Measurements from ENCODE around the gene GOLIM4. TPM values are rescaled to one million over a fixed set of nuclear protein-coding genes. Genes with fewer than 3 reads are reported as not detected.

Gene GOLIM4
- total and polyA plus RNA-seq, 2 experiments from 2014 or later, result 34.4 to 50.5 TPM

DNA sequence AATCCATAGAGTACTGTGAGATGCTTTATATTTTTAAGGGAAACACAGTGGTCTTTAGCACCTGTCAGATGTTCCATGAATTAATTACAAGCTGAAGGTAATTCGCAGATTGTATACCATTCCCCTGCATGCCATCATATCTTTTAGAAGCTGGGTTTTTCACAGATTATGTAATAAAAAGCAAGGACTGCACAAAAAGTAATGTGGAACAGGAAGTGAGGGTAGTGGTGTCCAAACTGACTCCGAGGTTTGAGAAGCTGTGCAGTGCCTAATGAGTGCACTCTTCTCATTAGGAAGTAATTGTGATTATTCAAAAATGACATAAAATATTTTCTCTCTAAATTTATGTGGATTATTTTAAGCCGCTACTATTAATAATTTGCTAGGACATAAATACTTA is 123.2 kb downstream of the GOLIM4 start:
- Histone ChIP-seq H3K36me3 (ENCODE audit: insufficient read depth) (no peaks in the 10 kb centered on the region), H3K9me2 (ENCODE audit: insufficient read depth) (no peaks in the 10 kb centered on the region; the same call in none of the 2 replicates), H2AFZ (no peak overlapping the region), H3F3A (replicated peaks; ENCODE audit: low read depth) (no peaks in the 10 kb centered on the region), H3K27ac (ENCODE audit: low read depth) (no peak overlapping the region), H3K4me2 (no peak overlapping the region), H3K27me3 (ENCODE audit: insufficient read depth) (no peaks in the 10 kb centered on the region), H3K79me2 (replicated peaks; ENCODE audit: insufficient read depth) (no peaks in the 10 kb centered on the region), H3K4me3 (no peak overlapping the region), H3K4me1 (ENCODE audit: insufficient read depth) (no peaks in the 10 kb centered on the region), H4K20me1 (replicated peaks; ENCODE audit: insufficient read depth) (no peaks in the 10 kb centered on the region)
- H3K27me3 Mint-ChIP-seq (ENCODE audit: insufficient read depth, low read depth, poor library complexity), result no peaks in the 10 kb centered on the region
- no peak for DNase-seq (ENCODE audit: low spot score)
- no peak for TF ChIP-seq ZNF114 (CRISPR knock-in tag; IDR thresholded peaks at IDR 0.05)
- TF ChIP-seq EZH2 (IDR thresholded peaks at IDR 0.05; ENCODE audit: low read depth, unreplicated experiment), result no peak
- TF ChIP-seq ZNF331 (CRISPR knock-in tag; IDR thresholded peaks at IDR 0.05; ENCODE audit: low read depth), result no peak
- TF ChIP-seq, protein P1, sequence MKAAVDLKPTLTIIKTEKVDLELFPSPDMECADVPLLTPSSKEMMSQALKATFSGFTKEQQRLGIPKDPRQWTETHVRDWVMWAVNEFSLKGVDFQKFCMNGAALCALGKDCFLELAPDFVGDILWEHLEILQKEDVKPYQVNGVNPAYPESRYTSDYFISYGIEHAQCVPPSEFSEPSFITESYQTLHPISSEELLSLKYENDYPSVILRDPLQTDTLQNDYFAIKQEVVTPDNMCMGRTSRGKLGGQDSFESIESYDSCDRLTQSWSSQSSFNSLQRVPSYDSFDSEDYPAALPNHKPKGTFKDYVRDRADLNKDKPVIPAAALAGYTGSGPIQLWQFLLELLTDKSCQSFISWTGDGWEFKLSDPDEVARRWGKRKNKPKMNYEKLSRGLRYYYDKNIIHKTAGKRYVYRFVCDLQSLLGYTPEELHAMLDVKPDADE (IDR thresholded peaks at IDR 0.05), result no peak
- TF ChIP-seq NANOG (IDR thresholded peaks at IDR 0.05; ENCODE audit: borderline replicate concordance), result no peak
- TF ChIP-seq STAT1 (IDR thresholded peaks at IDR 0.05; ENCODE audit: unreplicated experiment), result no peak
- no peak for TF ChIP-seq POLR2AphosphoS5 (IDR thresholded peaks at IDR 0.05; ENCODE audit: low read depth)
- TF ChIP-seq EZH2phosphoT487 (IDR thresholded peaks at IDR 0.05; ENCODE audit: unreplicated experiment), result no peak
- no peak for TF ChIP-seq REST (IDR thresholded peaks at IDR 0.05; ENCODE audit: unreplicated experiment)
- TF ChIP-seq, protein P2, sequence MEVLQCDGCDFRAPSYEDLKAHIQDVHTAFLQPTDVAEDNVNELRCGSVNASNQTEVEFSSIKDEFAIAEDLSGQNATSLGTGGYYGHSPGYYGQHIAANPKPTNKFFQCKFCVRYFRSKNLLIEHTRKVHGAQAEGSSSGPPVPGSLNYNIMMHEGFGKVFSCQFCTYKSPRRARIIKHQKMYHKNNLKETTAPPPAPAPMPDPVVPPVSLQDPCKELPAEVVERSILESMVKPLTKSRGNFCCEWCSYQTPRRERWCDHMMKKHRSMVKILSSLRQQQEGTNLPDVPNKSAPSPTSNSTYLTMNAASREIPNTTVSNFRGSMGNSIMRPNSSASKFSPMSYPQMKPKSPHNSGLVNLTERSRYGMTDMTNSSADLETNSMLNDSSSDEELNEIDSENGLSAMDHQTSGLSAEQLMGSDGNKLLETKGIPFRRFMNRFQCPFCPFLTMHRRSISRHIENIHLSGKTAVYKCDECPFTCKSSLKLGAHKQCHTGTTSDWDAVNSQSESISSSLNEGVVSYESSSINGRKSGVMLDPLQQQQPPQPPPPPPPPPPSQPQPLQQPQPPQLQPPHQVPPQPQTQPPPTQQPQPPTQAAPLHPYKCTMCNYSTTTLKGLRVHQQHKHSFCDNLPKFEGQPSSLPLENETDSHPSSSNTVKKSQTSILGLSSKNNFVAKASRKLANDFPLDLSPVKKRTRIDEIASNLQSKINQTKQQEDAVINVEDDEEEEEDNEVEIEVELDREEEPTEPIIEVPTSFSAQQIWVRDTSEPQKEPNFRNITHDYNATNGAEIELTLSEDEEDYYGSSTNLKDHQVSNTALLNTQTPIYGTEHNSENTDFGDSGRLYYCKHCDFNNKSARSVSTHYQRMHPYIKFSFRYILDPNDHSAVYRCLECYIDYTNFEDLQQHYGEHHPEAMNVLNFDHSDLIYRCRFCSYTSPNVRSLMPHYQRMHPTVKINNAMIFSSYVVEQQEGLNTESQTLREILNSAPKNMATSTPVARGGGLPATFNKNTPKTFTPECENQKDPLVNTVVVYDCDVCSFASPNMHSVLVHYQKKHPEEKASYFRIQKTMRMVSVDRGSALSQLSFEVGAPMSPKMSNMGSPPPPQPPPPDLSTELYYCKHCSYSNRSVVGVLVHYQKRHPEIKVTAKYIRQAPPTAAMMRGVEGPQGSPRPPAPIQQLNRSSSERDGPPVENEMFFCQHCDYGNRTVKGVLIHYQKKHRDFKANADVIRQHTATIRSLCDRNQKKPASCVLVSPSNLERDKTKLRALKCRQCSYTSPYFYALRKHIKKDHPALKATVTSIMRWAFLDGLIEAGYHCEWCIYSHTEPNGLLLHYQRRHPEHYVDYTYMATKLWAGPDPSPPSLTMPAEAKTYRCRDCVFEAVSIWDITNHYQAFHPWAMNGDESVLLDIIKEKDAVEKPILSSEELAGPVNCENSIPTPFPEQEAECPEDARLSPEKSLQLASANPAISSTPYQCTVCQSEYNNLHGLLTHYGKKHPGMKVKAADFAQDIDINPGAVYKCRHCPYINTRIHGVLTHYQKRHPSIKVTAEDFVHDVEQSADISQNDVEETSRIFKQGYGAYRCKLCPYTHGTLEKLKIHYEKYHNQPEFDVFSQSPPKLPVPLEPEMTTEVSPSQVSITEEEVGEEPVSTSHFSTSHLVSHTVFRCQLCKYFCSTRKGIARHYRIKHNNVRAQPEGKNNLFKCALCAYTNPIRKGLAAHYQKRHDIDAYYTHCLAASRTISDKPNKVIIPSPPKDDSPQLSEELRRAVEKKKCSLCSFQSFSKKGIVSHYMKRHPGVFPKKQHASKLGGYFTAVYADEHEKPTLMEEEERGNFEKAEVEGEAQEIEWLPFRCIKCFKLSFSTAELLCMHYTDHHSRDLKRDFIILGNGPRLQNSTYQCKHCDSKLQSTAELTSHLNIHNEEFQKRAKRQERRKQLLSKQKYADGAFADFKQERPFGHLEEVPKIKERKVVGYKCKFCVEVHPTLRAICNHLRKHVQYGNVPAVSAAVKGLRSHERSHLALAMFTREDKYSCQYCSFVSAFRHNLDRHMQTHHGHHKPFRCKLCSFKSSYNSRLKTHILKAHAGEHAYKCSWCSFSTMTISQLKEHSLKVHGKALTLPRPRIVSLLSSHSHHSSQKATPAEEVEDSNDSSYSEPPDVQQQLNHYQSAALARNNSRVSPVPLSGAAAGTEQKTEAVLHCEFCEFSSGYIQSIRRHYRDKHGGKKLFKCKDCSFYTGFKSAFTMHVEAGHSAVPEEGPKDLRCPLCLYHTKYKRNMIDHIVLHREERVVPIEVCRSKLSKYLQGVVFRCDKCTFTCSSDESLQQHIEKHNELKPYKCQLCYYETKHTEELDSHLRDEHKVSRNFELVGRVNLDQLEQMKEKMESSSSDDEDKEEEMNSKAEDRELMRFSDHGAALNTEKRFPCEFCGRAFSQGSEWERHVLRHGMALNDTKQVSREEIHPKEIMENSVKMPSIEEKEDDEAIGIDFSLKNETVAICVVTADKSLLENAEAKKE (CRISPR knock-in tag; IDR thresholded peaks at IDR 0.05), result no peak
- TF ChIP-seq CREB1 (CRISPR knock-in tag; IDR thresholded peaks at IDR 0.05; ENCODE audit: low read depth), result no peak
- TF ChIP-seq JUNB (IDR thresholded peaks at IDR 0.05; ENCODE audit: unreplicated experiment), result no peak
- TF ChIP-seq, protein P3, sequence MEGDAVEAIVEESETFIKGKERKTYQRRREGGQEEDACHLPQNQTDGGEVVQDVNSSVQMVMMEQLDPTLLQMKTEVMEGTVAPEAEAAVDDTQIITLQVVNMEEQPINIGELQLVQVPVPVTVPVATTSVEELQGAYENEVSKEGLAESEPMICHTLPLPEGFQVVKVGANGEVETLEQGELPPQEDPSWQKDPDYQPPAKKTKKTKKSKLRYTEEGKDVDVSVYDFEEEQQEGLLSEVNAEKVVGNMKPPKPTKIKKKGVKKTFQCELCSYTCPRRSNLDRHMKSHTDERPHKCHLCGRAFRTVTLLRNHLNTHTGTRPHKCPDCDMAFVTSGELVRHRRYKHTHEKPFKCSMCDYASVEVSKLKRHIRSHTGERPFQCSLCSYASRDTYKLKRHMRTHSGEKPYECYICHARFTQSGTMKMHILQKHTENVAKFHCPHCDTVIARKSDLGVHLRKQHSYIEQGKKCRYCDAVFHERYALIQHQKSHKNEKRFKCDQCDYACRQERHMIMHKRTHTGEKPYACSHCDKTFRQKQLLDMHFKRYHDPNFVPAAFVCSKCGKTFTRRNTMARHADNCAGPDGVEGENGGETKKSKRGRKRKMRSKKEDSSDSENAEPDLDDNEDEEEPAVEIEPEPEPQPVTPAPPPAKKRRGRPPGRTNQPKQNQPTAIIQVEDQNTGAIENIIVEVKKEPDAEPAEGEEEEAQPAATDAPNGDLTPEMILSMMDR (conservative IDR thresholded peaks at IDR 0.05; ENCODE audit: low read depth in 2 of 2), result no peak
- H3K36me3 Mint-ChIP-seq (ENCODE audit: low read depth), result no peaks in the 10 kb centered on the region
- ATAC-seq, result no peak
- H3K4me3 Mint-ChIP-seq, result no peak overlapping the region
- no peak overlapping the region for H3K27ac Mint-ChIP-seq
- H3K9me3 Mint-ChIP-seq, result no peaks in the 10 kb centered on the region
- H3K4me1 Mint-ChIP-seq, result no peaks in the 10 kb centered on the region
